ENCODE results near the gene KRTCAP2. TPM values are rescaled to one million over a fixed set of nuclear protein-coding genes. Genes with fewer than 3 reads are reported as not detected.
"Not testable (repeated sequence)": the region's sequence is repeated elsewhere in the genome, so short reads cannot be mapped to it uniquely, and the experiment has no call there.

KRTCAP2 gene
- total RNA-seq, 4 donors from 2014 or later = 76.0 to 146 (median 108) TPM

- intact Hi-C loops (cut with DNase I) = no loop called here
- peak overlapping the region; percentile 91 to 92 (median 92) for H3K27ac ChIP-seq (replicated peaks in 1 of 4)
- no peaks in the 10 kb centered on the region for H3K9me3 ChIP-seq
- TF ChIP-seq CTCF (IDR thresholded peaks at IDR 0.05) = no peak
- TF ChIP-seq EP300 (IDR thresholded peaks at IDR 0.05) = no peak
- TF ChIP-seq POLR2A (IDR thresholded peaks at IDR 0.05; ENCODE audit: low read depth) = no peak
- no peak for TF ChIP-seq POLR2AphosphoS5 (IDR thresholded peaks at IDR 0.05)
- peaks cover 30 to 52% (median 46%) of the 10 kb centered on the region in 4 donors for H3K4me1 ChIP-seq
- no peak overlapping the region for H3K4me3 ChIP-seq
- 77% methylated on average over 11 of the region's 17 CpGs for WGBS
- DNase-seq (ENCODE audit: extremely low spot score) = no peak
- peaks cover 0 to 8% (median 2%) of the 10 kb centered on the region in 4 donors for H3K36me3 ChIP-seq
- no peaks in the 10 kb centered on the region for H3K27me3 ChIP-seq
Observed at GRCh38 chr1:155191904-155192303, 18.8 kb upstream of the KRTCAP2 start.

DNA sequence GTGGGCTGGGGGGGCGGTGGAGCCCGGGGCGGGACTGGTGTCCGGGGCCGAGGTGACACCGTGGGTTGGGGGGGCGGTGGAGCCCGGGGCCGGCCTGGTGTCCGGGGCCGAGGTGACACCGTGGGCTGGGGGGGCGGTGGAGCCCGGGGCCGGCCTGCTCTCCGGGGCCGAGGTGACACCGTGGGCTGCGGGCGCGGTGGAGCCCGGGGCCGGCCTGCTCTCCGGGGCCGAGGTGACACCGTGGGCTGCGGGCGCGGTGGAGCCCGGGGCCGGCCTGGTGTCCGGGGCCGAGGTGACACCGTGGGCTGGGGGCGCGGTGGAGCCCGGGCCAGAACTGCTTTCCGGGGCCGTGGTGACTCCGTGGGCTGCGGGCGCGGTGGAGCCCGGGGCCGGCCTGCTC, 16.8 kb upstream of the KRTCAP2 start:
- H3K36me3 ChIP-seq; intact Hi-C loops (cut with DNase I); DNase-seq (ENCODE audit: extremely low spot score); H3K9me3 ChIP-seq; H3K27me3 ChIP-seq; H3K4me3 ChIP-seq; H3K27ac ChIP-seq (replicated peaks in 1 of 4): not testable (repeated sequence)
- H3K4me1 ChIP-seq = peaks cover 26 to 32% (median 28%) of the 10 kb centered on the region in 4 donors
- WGBS = 97% methylated on average over 20 of the region's 45 CpGs

DNA sequence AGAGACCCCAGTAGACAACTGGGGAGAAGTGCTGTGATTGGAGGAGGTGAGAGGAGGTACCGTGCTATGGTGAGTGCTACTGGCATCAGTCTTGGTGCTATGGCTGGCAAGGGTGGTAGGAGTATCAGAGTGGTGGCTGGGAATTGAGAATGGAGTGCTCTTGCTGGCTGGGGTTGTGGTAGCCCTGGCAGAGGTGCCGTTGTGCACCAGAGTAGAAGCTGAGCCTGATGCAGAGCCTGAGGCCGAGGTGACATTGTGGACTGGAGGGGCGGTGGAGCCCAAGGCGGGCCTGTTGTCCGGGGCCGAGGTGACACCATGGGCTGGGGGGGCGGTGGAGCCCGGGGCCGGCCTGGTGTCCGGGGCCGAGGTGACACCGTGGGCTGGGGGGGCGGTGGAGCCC, 15.2 kb upstream of the KRTCAP2 start:
- TF ChIP-seq POLR2A (IDR thresholded peaks at IDR 0.05; ENCODE audit: low read depth) = no peak
- no peak for TF ChIP-seq POLR2AphosphoS5 (IDR thresholded peaks at IDR 0.05)
- TF ChIP-seq EP300 (IDR thresholded peaks at IDR 0.05) = no peak
- no peak for TF ChIP-seq CTCF (IDR thresholded peaks at IDR 0.05)
- intact Hi-C loops (cut with DNase I) = no loop called here

GRCh38 chr1:155187456-155187891, 14.4 kb upstream of the KRTCAP2 start:
- intact Hi-C loops (cut with DNase I) = no loop called here
- Histone ChIP-seq H3K36me3 (peaks cover 0 to 3% (median 0%) of the 10 kb centered on the region in 4 donors), H3K27ac (replicated peaks in 1 of 4) (no peak overlapping the region), H3K4me3 (no peak overlapping the region), H3K4me1 (peaks cover 3 to 8% (median 6%) of the 10 kb centered on the region in 4 donors), H3K9me3 (no peaks in the 10 kb centered on the region), H3K27me3 (no peaks in the 10 kb centered on the region)
- TF ChIP-seq POLR2A (IDR thresholded peaks at IDR 0.05; ENCODE audit: low read depth) = no peak
- TF ChIP-seq CTCF (IDR thresholded peaks at IDR 0.05) = no peak
- no peak for TF ChIP-seq EP300 (IDR thresholded peaks at IDR 0.05)
- TF ChIP-seq POLR2AphosphoS5 (IDR thresholded peaks at IDR 0.05) = no peak
- DNase-seq (ENCODE audit: extremely low spot score) = no peak
- 69% methylated on average over 14 of the region's 16 CpGs for WGBS

More for the DNA sequence above, 15.2 kb upstream of the KRTCAP2 start:
- H3K27ac ChIP-seq (replicated peaks in 1 of 4) = no peak overlapping the region
- H3K9me3 ChIP-seq = no peaks in the 10 kb centered on the region
- H3K4me3 ChIP-seq = no peak overlapping the region
- no peak for DNase-seq (ENCODE audit: extremely low spot score)
- H3K27me3 ChIP-seq = no peaks in the 10 kb centered on the region
- peaks cover 0 to 3% (median 0%) of the 10 kb centered on the region in 4 donors for H3K36me3 ChIP-seq
- H3K4me1 ChIP-seq = peaks cover 11 to 16% (median 14%) of the 10 kb centered on the region in 4 donors
- 90% methylated on average over 4 of the region's 14 CpGs for WGBS

GRCh38 chr1:155186794-155187455, 13.8 kb upstream of the KRTCAP2 start:
- intact Hi-C loops (cut with DNase I) = no loop called here
- H3K4me3 ChIP-seq = no peak overlapping the region
- H3K27ac ChIP-seq (replicated peaks in 1 of 4) = no peak overlapping the region
- DNase-seq (ENCODE audit: extremely low spot score) = no peak
- peaks cover 0 to 3% (median 0%) of the 10 kb centered on the region in 4 donors for H3K36me3 ChIP-seq
- peaks cover 0 to 8% (median 1%) of the 10 kb centered on the region in 4 donors for H3K4me1 ChIP-seq
- no peaks in the 10 kb centered on the region for H3K9me3 ChIP-seq
- H3K27me3 ChIP-seq = no peaks in the 10 kb centered on the region
- 69% methylated on average over 14 of the region's 14 CpGs for WGBS
- TF ChIP-seq CTCF (IDR thresholded peaks at IDR 0.05) = no peak
- no peak for TF ChIP-seq POLR2AphosphoS5 (IDR thresholded peaks at IDR 0.05)
- TF ChIP-seq EP300 (IDR thresholded peaks at IDR 0.05) = no peak
